AG04450 (cell line): ENCODE data around the gene ADARB2. TPM values are rescaled to one million over a fixed set of nuclear protein-coding genes. Genes with fewer than 3 reads are reported as not detected.

Experiments
- CTCF ChIA-PET: fragments of 300-600, 350-600 bp; formaldehyde crosslinking; extraction: SDS; loops from one replicate; lab custom pipeline; 2022; ENCODE audit warnings: antibody characterized with exemption, inconsistent platforms; lab: Charles Lee
- POLR2A ChIA-PET: fragments of 350-600 bp; formaldehyde crosslinking; extraction: SDS; loops from one replicate; lab custom pipeline; 2021; ENCODE audit warnings: antibody characterized with exemption, inconsistent platforms; lab: Yijun Ruan, JAX
- DNase-seq: peaks from one replicate; pipeline ENCODE4 v3.0.0-alpha.2; 2011; ENCODE audit warnings: low read depth, low spot score
- H3K27ac ChIP-seq: one replicate; pipeline ENCODE4 v1.5.1; 2012; ENCODE audit warnings: low read depth, low read length, control low read depth
- H3K27me3 ChIP-seq: one replicate; pipeline ENCODE4 v1.6.0; 2012; ENCODE audit warnings: low read length; ENCODE audit not compliant: control insufficient read depth, insufficient read depth
- H3K4me3 ChIP-seq: 2 replicates; pipeline ENCODE4 v1.5.1; 2011; ENCODE audit warnings: mild to moderate bottlenecking, low read depth, low read length, control low read depth
- H3K9me3 ChIP-seq: 2 replicates; pipeline ENCODE4 v1.5.1; 2012; ENCODE audit warnings: low read length; ENCODE audit not compliant: control insufficient read depth, insufficient read depth
- CTCF ChIP-seq: IDR thresholded peaks from 2 replicates; pipeline ENCODE4 v1.5.1; 2011; ENCODE audit warnings: low read depth, low read length, control low read depth, inconsistent platforms
- polyA plus RNA-seq: library from polyadenylated mRNA; depleted of rRNA; stranded (reverse); fragments of >200 nt; gene quantifications from 2 replicates; pipeline ENCODE4 v1.2.3, GENCODE V29; 2011

ADARB2 gene
- polyA plus RNA-seq, 1 experiment, result not detected

- POLR2A ChIA-PET, result no interaction called here
Measured at GRCh38 chr10:1643161-1643907, 94.0 kb downstream of the ADARB2 start.

GRCh38 chr10:1642600-1643160 lies 94.6 kb downstream of the ADARB2 start:
- Histone ChIP-seq H3K27me3 (no peaks in the 10 kb centered on the region), H3K27ac (no peak overlapping the region), H3K4me3 (no peak overlapping the region), H3K9me3 (peaks cover 61% of the 10 kb centered on the region)
- TF ChIP-seq CTCF, result no peak
- CTCF ChIA-PET, result no interaction called here
- POLR2A ChIA-PET, result no interaction called here
- DNase-seq, result no peak

More at GRCh38 chr10:1643161-1643907, 94.0 kb downstream of the ADARB2 start:
- no peak for TF ChIP-seq CTCF
- H3K27me3 ChIP-seq, result no peaks in the 10 kb centered on the region
- CTCF ChIA-PET, result no interaction called here
- no peak overlapping the region for H3K4me3 ChIP-seq
- DNase-seq, result no peak
- H3K27ac ChIP-seq, result no peak overlapping the region
- peaks cover 63% of the 10 kb centered on the region for H3K9me3 ChIP-seq

GRCh38 chr10:1641402-1641801 lies 95.9 kb downstream of the ADARB2 start:
- peaks cover 56% of the 10 kb centered on the region for H3K9me3 ChIP-seq
- no peaks in the 10 kb centered on the region for H3K27me3 ChIP-seq
- ChIA-PET POLR2A (no interaction called here), CTCF (no interaction called here)
- no peak for DNase-seq
- no peak overlapping the region for H3K4me3 ChIP-seq
- H3K27ac ChIP-seq, result no peak overlapping the region
- no peak for TF ChIP-seq CTCF

GRCh38 chr10:1638889-1639419 lies 98.4 kb downstream of the ADARB2 start:
- no peak for TF ChIP-seq CTCF
- POLR2A ChIA-PET, result no interaction called here
- Histone ChIP-seq H3K9me3 (peaks cover 46% of the 10 kb centered on the region), H3K27ac (no peak overlapping the region), H3K27me3 (no peaks in the 10 kb centered on the region), H3K4me3 (no peak overlapping the region)
- no peak for DNase-seq
- CTCF ChIA-PET, result no interaction called here

GRCh38 chr10:1635340-1635739 lies 102.0 kb downstream of the ADARB2 start:
- Histone ChIP-seq H3K27ac (no peak overlapping the region), H3K9me3 (peaks cover 59% of the 10 kb centered on the region), H3K4me3 (no peak overlapping the region), H3K27me3 (no peaks in the 10 kb centered on the region)
- DNase-seq, result no peak
- CTCF ChIA-PET, result no interaction called here
- POLR2A ChIA-PET, result no interaction called here
- no peak for TF ChIP-seq CTCF
